Measurements from ENCODE around the gene EAF1.

Gene EAF1

GRCh38 chr3:15486979-15487378 lies 59.6 kb downstream of the EAF1 start:
- DNase-seq, result no peak

- DNase-seq, result no peak
Measured at GRCh38 chr3:15488002-15488401, 60.6 kb downstream of the EAF1 start.

- no peak for DNase-seq
Measured at GRCh38 chr3:15490158-15490557, 62.8 kb downstream of the EAF1 start.

- DNase-seq, result no peak
Measured at GRCh38 chr3:15491143-15491542, 63.7 kb downstream of the EAF1 start.
